Stimulated activated CD4-positive, alpha-beta T cell treated with anti-CD3 and anti-CD28 coated beads, Interleukin-1b, Interleukin-23, amount 100 ng/mL, for 4 hours (primary cell): ENCODE results near the gene GRIK2.
"Not testable (repeated sequence)": the region's sequence is repeated elsewhere in the genome, so short reads cannot be mapped to it uniquely, and the experiment has no call there.

Experiments
- DNase-seq, 2 donors: peaks; one replicate each; pipeline ENCODE4 v3.0.0-alpha.2; 2020; ENCODE audit warnings: low read depth in 2 of 2

GRIK2 gene

GRCh38 chr6:101626269-101626668, 232.8 kb downstream of the GRIK2 start:
- no peak for DNase-seq

- no peak for DNase-seq
Observed at GRCh38 chr6:101630941-101631340, 237.4 kb downstream of the GRIK2 start.

GRCh38 chr6:101633081-101633480, 239.6 kb downstream of the GRIK2 start:
- DNase-seq: no peak

- DNase-seq: not testable (repeated sequence)
Observed at GRCh38 chr6:101638865-101639264, 245.4 kb downstream of the GRIK2 start.

- DNase-seq: no peak
Observed at GRCh38 chr6:101640131-101640530, 246.6 kb downstream of the GRIK2 start.

- DNase-seq: no peak
Observed at GRCh38 chr6:101645770-101646169, 252.3 kb downstream of the GRIK2 start.

- DNase-seq: no peak
Observed at GRCh38 chr6:101650402-101651100, 257.0 kb downstream of the GRIK2 start.

GRCh38 chr6:101652079-101652478, 258.6 kb downstream of the GRIK2 start:
- DNase-seq: no peak

- no peak for DNase-seq
Observed at GRCh38 chr6:101655109-101655508, 261.6 kb downstream of the GRIK2 start.

- no peak for DNase-seq
Observed at GRCh38 chr6:101662111-101662897, 268.8 kb downstream of the GRIK2 start.

- DNase-seq: no peak
Observed at GRCh38 chr6:101663100-101663499, 269.6 kb downstream of the GRIK2 start.

GRCh38 chr6:101666256-101666655, 272.7 kb downstream of the GRIK2 start:
- DNase-seq: no peak

GRCh38 chr6:101668496-101669030, 275.1 kb downstream of the GRIK2 start:
- no peak for DNase-seq

GRCh38 chr6:101676187-101676586, 282.7 kb downstream of the GRIK2 start:
- no peak for DNase-seq

GRCh38 chr6:101682937-101683336, 289.4 kb downstream of the GRIK2 start:
- DNase-seq: no peak

- DNase-seq: no peak
Observed at GRCh38 chr6:101683884-101684283, 290.4 kb downstream of the GRIK2 start.

- DNase-seq: no peak
Observed at GRCh38 chr6:101686653-101687052, 293.1 kb downstream of the GRIK2 start.

GRCh38 chr6:101689156-101689555, 295.6 kb downstream of the GRIK2 start:
- DNase-seq: no peak

GRCh38 chr6:101689695-101690094, 296.2 kb downstream of the GRIK2 start:
- no peak for DNase-seq

GRCh38 chr6:101700655-101701054, 307.1 kb downstream of the GRIK2 start:
- DNase-seq: no peak

- no peak for DNase-seq
Observed at GRCh38 chr6:101703311-101703710, 309.8 kb downstream of the GRIK2 start.

- DNase-seq: no peak
Observed at GRCh38 chr6:101705866-101706265, 312.4 kb downstream of the GRIK2 start.

- no peak for DNase-seq
Observed at GRCh38 chr6:101706576-101706975, 313.1 kb downstream of the GRIK2 start.
